Ishikawa (cell line): ENCODE measurements around the gene EPHA3.

Experiments
- CEBPB ChIP-seq: IDR thresholded peaks from 2 replicates; pipeline ENCODE4 v1.6.1; 2012
- CREB1 ChIP-seq: IDR thresholded peaks from 2 replicates; pipeline ENCODE4 v1.6.1; 2012; ENCODE audit warnings: low read depth
- EGR1 ChIP-seq: IDR thresholded peaks from 2 replicates; pipeline ENCODE4 v1.6.1; 2012
- EP300 ChIP-seq: IDR thresholded peaks from 2 replicates; pipeline ENCODE4 v1.6.1; 2012; ENCODE audit warnings: borderline replicate concordance
- FOXM1 ChIP-seq: IDR thresholded peaks from 2 replicates; pipeline ENCODE4 v1.6.1; 2012; ENCODE audit warnings: low read depth, borderline replicate concordance
- MAX ChIP-seq: IDR thresholded peaks from 2 replicates; pipeline ENCODE4 v1.6.1; 2012
- NFIC ChIP-seq: IDR thresholded peaks from 2 replicates; pipeline ENCODE4 v1.6.1; 2012
- RAD21 ChIP-seq: IDR thresholded peaks from 2 replicates; pipeline ENCODE4 v1.6.1; 2012; ENCODE audit warnings: low read depth
- REST ChIP-seq: IDR thresholded peaks from 2 replicates; pipeline ENCODE4 v1.6.1; 2012; ENCODE audit warnings: low read depth, mild to moderate bottlenecking
- TAF1 ChIP-seq: IDR thresholded peaks from 2 replicates; pipeline ENCODE4 v1.6.1; 2012; ENCODE audit warnings: low read depth, mild to moderate bottlenecking
- TCF12 ChIP-seq: IDR thresholded peaks from 2 replicates; pipeline ENCODE4 v1.6.1; 2012; ENCODE audit warnings: low read depth
- TEAD4 ChIP-seq: IDR thresholded peaks from 2 replicates; pipeline ENCODE4 v1.6.1; 2012
- USF1 ChIP-seq: IDR thresholded peaks from 2 replicates; pipeline ENCODE4 v1.6.1; 2012
- YY1 ChIP-seq: IDR thresholded peaks from 2 replicates; pipeline ENCODE4 v1.6.1; 2012; ENCODE audit warnings: low read depth
- ZBTB7A ChIP-seq: IDR thresholded peaks from 2 replicates; pipeline ENCODE4 v1.6.1; 2012; ENCODE audit warnings: low read depth

EPHA3 gene

GRCh38 chr3:89067736-89068135 lies 39.7 kb upstream of the EPHA3 start:
- TF ChIP-seq EP300 (no peak), TCF12 (no peak), CREB1 (no peak), RAD21 (no peak), EGR1 (no peak), USF1 (no peak), CEBPB (no peak), ZBTB7A (no peak), TAF1 (no peak), REST (no peak), NFIC (no peak), FOXM1 (no peak), TEAD4 (no peak), MAX (no peak)

GRCh38 chr3:89072642-89073041 lies 34.8 kb upstream of the EPHA3 start:
- no peak for TF ChIP-seq EGR1
- no peak for TF ChIP-seq TCF12
- no peak for TF ChIP-seq EP300
- no peak for TF ChIP-seq YY1
- no peak for TF ChIP-seq REST
- no peak for TF ChIP-seq USF1
- no peak for TF ChIP-seq FOXM1
- TF ChIP-seq MAX = no peak
- no peak for TF ChIP-seq TEAD4
- TF ChIP-seq RAD21 = no peak
- no peak for TF ChIP-seq CEBPB
- TF ChIP-seq TAF1 = no peak
- TF ChIP-seq CREB1 = no peak
- TF ChIP-seq ZBTB7A = no peak

GRCh38 chr3:89079944-89080343 lies 27.5 kb upstream of the EPHA3 start:
- TF ChIP-seq ZBTB7A (no peak), MAX (no peak), RAD21 (no peak), YY1 (no peak), USF1 (no peak), REST (no peak), EGR1 (no peak), TEAD4 (no peak), NFIC (no peak), TCF12 (no peak), TAF1 (no peak), CREB1 (no peak), EP300 (no peak), FOXM1 (no peak), CEBPB (no peak)

GRCh38 chr3:89087851-89088250 lies 19.6 kb upstream of the EPHA3 start:
- TF ChIP-seq TEAD4 (no peak), ZBTB7A (no peak), RAD21 (no peak), NFIC (no peak), YY1 (no peak), MAX (no peak), FOXM1 (no peak), REST (no peak)
